Keratinocyte (primary cell): ENCODE data around the gene CCND1. TPM values are rescaled to one million over a fixed set of nuclear protein-coding genes. Genes with fewer than 3 reads are reported as not detected.

Experiments
- DNase-seq: peaks from one replicate; pipeline ENCODE4 v3.0.0-alpha.2; 2011; ENCODE audit warnings: low read depth, missing footprints, low spot score
- FAIRE-seq: peaks from 2 replicates; lab custom pipeline; 2011; peaks lifted over from hg19 to GRCh38; lab: Jason Lieb, UNC
- H2AFZ ChIP-seq: 2 replicates; pipeline ENCODE4 v1.6.0; 2012; ENCODE audit warnings: low read length, control low read depth, inconsistent platforms; ENCODE audit not compliant: control insufficient read depth
- H3K27ac ChIP-seq: 2 replicates; pipeline ENCODE4 v1.5.1; 2011; ENCODE audit warnings: low read length; ENCODE audit not compliant: control insufficient read depth, insufficient read depth
- H3K27me3 ChIP-seq: 3 replicates; pipeline ENCODE4 v1.6.0; 2011; ENCODE audit warnings: low read length; ENCODE audit not compliant: control insufficient read depth, insufficient read depth; ENCODE audit errors: extremely low read depth
- H3K36me3 ChIP-seq, 2 experiments: 2 replicates in 1 of 2; 3 replicates in 1 of 2; pipeline ENCODE4 v1.5.1; 2011; ENCODE audit warnings: low read length in 2 of 2, mild to moderate bottlenecking in 1 of 2; ENCODE audit not compliant: control insufficient read depth in 2 of 2, insufficient read depth in 2 of 2; ENCODE audit errors: extremely low read depth in 1 of 2
- H3K4me1 ChIP-seq: 3 replicates; pipeline ENCODE4 v1.5.1; 2011; ENCODE audit warnings: low read length; ENCODE audit not compliant: control insufficient read depth, insufficient read depth; ENCODE audit errors: extremely low read depth
- H3K4me2 ChIP-seq: 3 replicates; pipeline ENCODE4 v1.6.0; 2011; ENCODE audit warnings: low read depth, low read length; ENCODE audit not compliant: control insufficient read depth, insufficient read depth; ENCODE audit errors: extremely low read depth
- H3K4me3 ChIP-seq, 3 experiments: fragments of 200-600 bp in 1 of 3; sonication (generic) in 1 of 3; 2 replicates in 2 of 3; 3 replicates in 1 of 3; pipeline ENCODE4 v1.5.1; 2011 to 2016; ENCODE audit warnings: low read length in 3 of 3, mild to moderate bottlenecking in 3 of 3, control low read depth in 2 of 3, inconsistent platforms in 1 of 3, low read depth in 1 of 3, mixed read lengths in 1 of 3, mixed run types in 1 of 3, moderate library complexity in 1 of 3; ENCODE audit not compliant: control insufficient read depth in 2 of 3, insufficient read depth in 2 of 3; ENCODE audit errors: extremely low read depth in 1 of 3
- H3K79me2 ChIP-seq: 2 replicates; pipeline ENCODE4 v1.6.0; 2012; ENCODE audit warnings: low read length; ENCODE audit not compliant: control insufficient read depth, insufficient read depth
- H3K9ac ChIP-seq: 3 replicates; pipeline ENCODE4 v1.6.0; 2011; ENCODE audit warnings: low read length; ENCODE audit not compliant: control insufficient read depth, insufficient read depth; ENCODE audit errors: extremely low read depth
- H3K9me1 ChIP-seq: 3 replicates; pipeline ENCODE4 v1.6.0; 2011; ENCODE audit warnings: low read length; ENCODE audit not compliant: control insufficient read depth, insufficient read depth; ENCODE audit errors: extremely low read depth
- H3K9me3 ChIP-seq: 2 replicates; pipeline ENCODE4 v1.5.1; 2012; ENCODE audit warnings: low read depth, low read length; ENCODE audit not compliant: control insufficient read depth
- H4K20me1 ChIP-seq: 3 replicates; pipeline ENCODE4 v1.6.0; 2011; ENCODE audit warnings: low read length; ENCODE audit not compliant: control insufficient read depth, insufficient read depth; ENCODE audit errors: extremely low read depth
- CTCF ChIP-seq, 3 experiments: IDR thresholded peaks in 1 of 3; conservative IDR thresholded peaks in 1 of 3; optimal IDR thresholded peaks in 1 of 3; 2 replicates in 2 of 3; 3 replicates in 1 of 3; pipeline versions ENCODE3 to v1.5.1; 2011; ENCODE audit warnings: low read length in 3 of 3, mild to moderate bottlenecking in 3 of 3, moderate library complexity in 2 of 3, control low read depth in 1 of 3, inconsistent platforms in 1 of 3; ENCODE audit not compliant: insufficient read depth in 2 of 3; ENCODE audit errors: extremely low read depth in 1 of 3
- EZH2 ChIP-seq: IDR thresholded peaks from one replicate; pipeline ENCODE4 v1.6.1; 2012; ENCODE audit warnings: inconsistent platforms, mild to moderate bottlenecking, low read length, moderate library complexity
- dilution Hi-C: fragments of 300-500 bp; cut with MboI; formaldehyde crosslinking; loops from one replicate; pipeline ENCODE4 v1.7.0; 2020; ENCODE audit warnings: low sequenced_read_pairs; ENCODE audit not compliant: extremely low pct_ligation_motif_present
- polyA plus RNA-seq, 5 experiments: library from polyadenylated mRNA; depleted of rRNA in 3 of 5; stranded (reverse) in 3 of 5; stranded (forward) in 1 of 5; unstranded in 1 of 5; fragments of >200 nt; gene quantifications; 1 replicate in 1 of 5; 2 replicates in 3 of 5; 3 replicates in 1 of 5; pipeline versions ENCODE4 v1.2.1 to v1.2.3, GENCODE V29; 2011 to 2012; ENCODE audit warnings: missing spikeins in 2 of 5, low read depth in 1 of 5, low replicate concordance in 1 of 5

Gene CCND1
- polyA plus RNA-seq, 1 donor (not counting 4 experiments of a cell fraction or from before 2014, with no cell fraction given): 124 TPM

GRCh38 chr11:69662021-69662698 lies 21.2 kb downstream of the CCND1 start:
- Histone ChIP-seq H3K4me2 (no peak overlapping the region), H3K79me2 (no peaks in the 10 kb centered on the region), H3K9ac (no peak overlapping the region), H3K4me3 (no peak overlapping the region), H3K9me1 (no peaks in the 10 kb centered on the region), H3K9me3 (no peaks in the 10 kb centered on the region), H3K4me1 (no peaks in the 10 kb centered on the region), H4K20me1 (peaks cover 3% of the 10 kb centered on the region), H3K27ac (no peak overlapping the region), H2AFZ (no peak overlapping the region), H3K36me3 (peaks cover 10 to 20% of the 10 kb centered on the region in 2 experiments), H3K27me3 (no peaks in the 10 kb centered on the region)
- peak in 2 of 3 experiments; percentile 23 to 36 for TF ChIP-seq CTCF (optimal IDR thresholded peaks at IDR 0.05 in 1 of 3, IDR thresholded peaks at IDR 0.05 in 1 of 3, conservative IDR thresholded peaks at IDR 0.05 in 1 of 3; ENCODE audit: extremely low read depth in 1 of 3, insufficient read depth in 2 of 3, low read length in 3 of 3)
- no peak for TF ChIP-seq EZH2
- dilution Hi-C loops: loop anchor here (10.0 kb wide), 1 partner anchor 547 kb away; no protein-coding TSS in a partner anchor
- DNase-seq: no peak
- FAIRE-seq: no peak

- peaks cover 10 to 21% of the 10 kb centered on the region in 2 experiments for H3K36me3 ChIP-seq
Observed at GRCh38 chr11:69662806-69663205, 21.9 kb downstream of the CCND1 start.

More at GRCh38 chr11:69662806-69663205, 21.9 kb downstream of the CCND1 start:
- no peak for DNase-seq
- Histone ChIP-seq H3K27me3 (no peaks in the 10 kb centered on the region), H3K9ac (no peak overlapping the region), H2AFZ (no peak overlapping the region), H3K27ac (no peak overlapping the region), H3K9me3 (no peaks in the 10 kb centered on the region), H3K9me1 (no peaks in the 10 kb centered on the region), H3K4me1 (no peaks in the 10 kb centered on the region), H3K4me2 (no peak overlapping the region), H4K20me1 (peaks cover 3% of the 10 kb centered on the region), H3K79me2 (no peaks in the 10 kb centered on the region), H3K4me3 (no peak overlapping the region)
- no peak for FAIRE-seq
- TF ChIP-seq CTCF (optimal IDR thresholded peaks at IDR 0.05 in 1 of 3, IDR thresholded peaks at IDR 0.05 in 1 of 3, conservative IDR thresholded peaks at IDR 0.05 in 1 of 3; ENCODE audit: extremely low read depth in 1 of 3, insufficient read depth in 2 of 3, low read length in 3 of 3): no peak
- TF ChIP-seq EZH2: no peak
- dilution Hi-C loops: loop anchor here (10.0 kb wide), 1 partner anchor 548 kb away; no protein-coding TSS in a partner anchor
